SK-N-MC (cell line): ENCODE data around the gene INPP5E.

Source experiments
- EZH2 ChIP-seq: fragments of 200-600 bp; sonication (generic); IDR thresholded peaks from one replicate; pipeline ENCODE4 v1.6.1; 2017; ENCODE audit warnings: antibody characterized with exemption
- FOXP2 ChIP-seq: optimal IDR thresholded peaks from 2 replicates; pipeline ENCODE3; 2011; ENCODE audit warnings: mild to moderate bottlenecking, moderate library complexity; ENCODE audit not compliant: insufficient read depth; ENCODE audit errors: extremely low read length, control extremely low read depth
- POLR2AphosphoS5 ChIP-seq: IDR thresholded peaks from 2 replicates; pipeline ENCODE4 v1.6.1; 2012; ENCODE audit warnings: mild to moderate bottlenecking, low read depth, low read length, borderline replicate concordance

DNA sequence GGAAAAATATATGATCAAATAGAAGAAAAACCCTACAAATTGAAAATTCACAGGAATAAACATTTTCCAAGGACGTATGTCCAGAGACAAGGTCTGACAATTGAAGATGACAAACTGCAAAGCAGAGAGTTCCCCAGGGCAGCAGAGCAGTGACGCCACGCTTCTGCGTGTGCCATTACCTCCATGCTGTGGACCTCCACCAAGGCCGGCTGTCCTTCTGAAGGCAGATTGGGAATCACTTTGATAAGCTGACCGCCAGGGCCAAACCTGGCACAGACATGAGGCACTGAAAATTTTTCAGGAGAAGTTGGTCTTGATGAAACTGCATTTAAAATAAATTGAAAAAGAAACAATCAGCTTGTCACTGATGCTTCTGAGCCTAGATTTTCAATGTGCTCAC lies 24.6 kb upstream of the INPP5E start:
- TF ChIP-seq EZH2 (no peak), POLR2AphosphoS5 (no peak), FOXP2 (no peak)
